HCT116 (cell line): ENCODE data around the gene LMBR1.

Source experiments
- ATF3 ChIP-seq: IDR thresholded peaks from 2 replicates; pipeline ENCODE4 v1.6.1; 2012
- CTCF ChIP-seq, 3 experiments: fragments of 200-600 bp in 1 of 3; sonication (generic) in 1 of 3; IDR thresholded peaks in 2 of 3; conservative IDR thresholded peaks in 1 of 3; 2 replicates each; pipeline ENCODE4 v1.5.1; 2012 to 2017; ENCODE audit warnings: low read depth in 2 of 3, low read length in 2 of 3, antibody characterized with exemption in 1 of 3, borderline replicate concordance in 1 of 3, control low read depth in 1 of 3, mild to moderate bottlenecking in 1 of 3, mixed read lengths in 1 of 3, mixed run types in 1 of 3, moderate library complexity in 1 of 3; ENCODE audit not compliant: insufficient read depth in 1 of 3
- ELF1 ChIP-seq: IDR thresholded peaks from 2 replicates; pipeline ENCODE4 v1.6.1; 2012; ENCODE audit warnings: low read depth, borderline replicate concordance
- EZH2 ChIP-seq: fragments of 200-600 bp; sonication (generic); IDR thresholded peaks from 2 replicates; pipeline ENCODE4 v1.6.1; 2017; ENCODE audit warnings: antibody characterized with exemption, mixed run types
- EZH2phosphoT487 ChIP-seq: fragments of 200-600 bp; IDR thresholded peaks from 2 replicates; pipeline ENCODE4 v1.6.1; 2018; ENCODE audit warnings: antibody characterized with exemption, borderline replicate concordance
- JUND ChIP-seq: IDR thresholded peaks from 2 replicates; pipeline ENCODE4 v1.6.1; 2012
- MAX ChIP-seq: IDR thresholded peaks from 2 replicates; pipeline ENCODE4 v1.6.1; 2012
- POLR2A ChIP-seq: IDR thresholded peaks from 2 replicates; pipeline ENCODE4 v1.7.0; 2011; ENCODE audit warnings: borderline replicate concordance; ENCODE audit not compliant: insufficient read depth, insufficient read length; ENCODE audit errors: extremely low read depth
- POLR2AphosphoS5 ChIP-seq: IDR thresholded peaks from 2 replicates; pipeline ENCODE4 v1.6.1; 2011; ENCODE audit warnings: mild to moderate bottlenecking, low read depth, low read length, moderate library complexity
- RAD21 ChIP-seq: IDR thresholded peaks from 2 replicates; pipeline ENCODE4 v1.6.1; 2012; ENCODE audit warnings: low read depth, mild to moderate bottlenecking
- SIN3A ChIP-seq: IDR thresholded peaks from 2 replicates; pipeline ENCODE4 v1.6.1; 2012; ENCODE audit warnings: low read depth
- SRF ChIP-seq: IDR thresholded peaks from 2 replicates; pipeline ENCODE4 v1.6.1; 2012; ENCODE audit warnings: low read depth
- YY1 ChIP-seq: IDR thresholded peaks from 2 replicates; pipeline ENCODE4 v1.6.1; 2011; ENCODE audit warnings: low read length, low read depth, moderate library complexity, mild to moderate bottlenecking; ENCODE audit not compliant: insufficient replicate concordance; ENCODE audit errors: extremely low read depth

- TF ChIP-seq EZH2 (no peak), POLR2A (no peak), RAD21 (no peak), CTCF (IDR thresholded peaks at IDR 0.05 in 2 of 3, conservative IDR thresholded peaks at IDR 0.05 in 1 of 3; ENCODE audit: borderline replicate concordance in 1 of 3, insufficient read depth in 1 of 3, low read depth in 2 of 3, low read length in 2 of 3) (no peak), JUND (no peak), MAX (no peak), POLR2AphosphoS5 (no peak), ELF1 (no peak), YY1 (no peak), ATF3 (no peak), SRF (no peak), EZH2phosphoT487 (no peak), SIN3A (no peak)
These were observed 44.0 kb downstream of the LMBR1 start for GRCh38 chr7:156848979-156849378.
